Caki2 (cell line): Measurements from ENCODE around the gene PORCN. TPM values are rescaled to one million over a fixed set of nuclear protein-coding genes. Genes with fewer than 3 reads are reported as not detected.

Source experiments
- total RNA-seq: library from RNA; depleted of rRNA; stranded (reverse); fragments of >200 nt; shearing (Covaris generic); gene quantifications from 2 replicates; pipeline ENCODE4 v1.2.3, GENCODE V29; 2014; ENCODE audit warnings: low replicate concordance; rRNA removed

Gene PORCN
- total RNA-seq, 1 experiment from 2014 or later, result 149 TPM

Other genes starting within 250 kb of the PORCN start
- not detected in 2 replicates for gene SSX3, start 152.3 kb upstream of the PORCN start, total RNA-seq
- gene SSX4, start 125.5 kb upstream of the PORCN start, total RNA-seq, result not detected in 2 replicates
- not detected in 2 replicates for gene SSX4B, start 97.0 kb upstream of the PORCN start, total RNA-seq
- 2.5 TPM in 1 of 2 replicates, not detected in the other for gene SLC38A5, start 38.7 kb upstream of the PORCN start, total RNA-seq
- gene FTSJ1, start 32.8 kb upstream of the PORCN start, total RNA-seq, result 126 and 139 TPM in 2 replicates
- gene EBP, start 12.8 kb downstream of the PORCN start, total RNA-seq, result 66.8 and 118 TPM in 2 replicates
- 1.6 and 2.8 TPM in 2 replicates for gene TBC1D25, start 30.7 kb downstream of the PORCN start, total RNA-seq
- gene RBM3, start 65.5 kb downstream of the PORCN start, total RNA-seq, result 143 and 168 TPM in 2 replicates
- 70.4 and 125 TPM in 2 replicates for gene WDR13, start 88.5 kb downstream of the PORCN start, total RNA-seq
- gene WAS, start 174.8 kb downstream of the PORCN start, total RNA-seq, result 2.7 TPM in 1 of 2 replicates, not detected in the other
- 14.9 and 17.4 TPM in 2 replicates for gene SUV39H1, start 187.7 kb downstream of the PORCN start, total RNA-seq